PFSK-1 (cell line): ENCODE measurements around the gene GATA1.

ENCODE experiments used
- FOXP2 ChIP-seq: optimal IDR thresholded peaks from 2 replicates; pipeline ENCODE3; 2011; ENCODE audit warnings: borderline replicate concordance, control low read depth, inconsistent platforms; ENCODE audit not compliant: insufficient read depth; ENCODE audit errors: extremely low read length, extremely low read depth
- POLR2AphosphoS5 ChIP-seq: IDR thresholded peaks from 2 replicates; pipeline ENCODE4 v1.6.1; 2012; ENCODE audit warnings: low read depth, mild to moderate bottlenecking, control low read depth, low read length, moderate library complexity
- SIN3A ChIP-seq: IDR thresholded peaks from 2 replicates; pipeline ENCODE4 v1.6.1; 2012; ENCODE audit warnings: mild to moderate bottlenecking, low read length, moderate library complexity, borderline replicate concordance; ENCODE audit not compliant: insufficient read depth
- TAF1 ChIP-seq: IDR thresholded peaks from 2 replicates; pipeline ENCODE4 v1.6.1; 2012; ENCODE audit warnings: low read length, control low read depth, borderline replicate concordance; ENCODE audit not compliant: insufficient read depth
- TF ChIP-seq, protein P1 (sequence below), 2 experiments: IDR thresholded peaks; 2 replicates each; pipeline versions ENCODE4 v1.6.1 to v1.8.0; 2011 to 2012; ENCODE audit warnings: low read depth in 2 of 2, low read length in 2 of 2, control low read depth in 1 of 2, inconsistent platforms in 1 of 2, mild to moderate bottlenecking in 1 of 2, moderate library complexity in 1 of 2; ENCODE audit not compliant: insufficient read depth in 1 of 2

GATA1 gene

DNA sequence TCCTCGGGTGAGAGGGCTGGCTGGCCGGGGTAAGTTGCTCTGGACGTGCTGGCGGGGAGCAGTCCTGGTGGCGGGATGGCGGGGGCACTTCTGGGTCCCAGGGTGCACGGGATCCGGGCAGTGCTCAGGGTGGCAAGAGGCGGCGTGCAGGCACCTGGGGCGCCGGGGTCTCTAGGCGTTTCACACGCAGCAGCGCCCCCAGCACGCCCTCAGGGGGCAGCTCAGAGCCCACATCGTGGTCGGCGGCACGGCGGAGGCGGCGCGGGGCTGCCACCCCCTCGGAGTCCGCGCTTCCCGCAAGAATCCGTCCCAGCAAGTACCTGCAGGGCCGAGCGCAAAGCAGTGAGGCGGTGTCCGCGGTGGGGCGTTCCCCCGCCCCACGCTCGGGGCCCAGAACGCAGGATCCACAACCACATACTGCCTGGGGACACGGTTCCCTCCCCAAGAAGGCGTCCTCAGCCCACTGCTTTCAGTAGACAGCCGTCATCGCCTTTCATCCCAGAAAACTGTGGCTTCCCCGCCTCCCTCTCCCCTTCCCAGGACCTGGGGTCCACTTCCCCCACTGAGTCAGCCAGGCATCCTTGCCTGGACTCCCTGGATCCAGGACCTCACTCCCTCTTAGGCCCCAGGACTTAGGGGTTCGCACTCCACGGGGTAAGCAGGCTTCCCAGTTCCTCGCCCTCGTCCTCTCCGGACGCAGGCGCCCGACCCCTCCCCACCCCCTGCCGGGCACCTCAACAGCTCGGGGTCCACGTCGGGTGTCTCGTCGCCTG lies 44.9 kb downstream of the GATA1 start:
- TF ChIP-seq, protein P1, sequence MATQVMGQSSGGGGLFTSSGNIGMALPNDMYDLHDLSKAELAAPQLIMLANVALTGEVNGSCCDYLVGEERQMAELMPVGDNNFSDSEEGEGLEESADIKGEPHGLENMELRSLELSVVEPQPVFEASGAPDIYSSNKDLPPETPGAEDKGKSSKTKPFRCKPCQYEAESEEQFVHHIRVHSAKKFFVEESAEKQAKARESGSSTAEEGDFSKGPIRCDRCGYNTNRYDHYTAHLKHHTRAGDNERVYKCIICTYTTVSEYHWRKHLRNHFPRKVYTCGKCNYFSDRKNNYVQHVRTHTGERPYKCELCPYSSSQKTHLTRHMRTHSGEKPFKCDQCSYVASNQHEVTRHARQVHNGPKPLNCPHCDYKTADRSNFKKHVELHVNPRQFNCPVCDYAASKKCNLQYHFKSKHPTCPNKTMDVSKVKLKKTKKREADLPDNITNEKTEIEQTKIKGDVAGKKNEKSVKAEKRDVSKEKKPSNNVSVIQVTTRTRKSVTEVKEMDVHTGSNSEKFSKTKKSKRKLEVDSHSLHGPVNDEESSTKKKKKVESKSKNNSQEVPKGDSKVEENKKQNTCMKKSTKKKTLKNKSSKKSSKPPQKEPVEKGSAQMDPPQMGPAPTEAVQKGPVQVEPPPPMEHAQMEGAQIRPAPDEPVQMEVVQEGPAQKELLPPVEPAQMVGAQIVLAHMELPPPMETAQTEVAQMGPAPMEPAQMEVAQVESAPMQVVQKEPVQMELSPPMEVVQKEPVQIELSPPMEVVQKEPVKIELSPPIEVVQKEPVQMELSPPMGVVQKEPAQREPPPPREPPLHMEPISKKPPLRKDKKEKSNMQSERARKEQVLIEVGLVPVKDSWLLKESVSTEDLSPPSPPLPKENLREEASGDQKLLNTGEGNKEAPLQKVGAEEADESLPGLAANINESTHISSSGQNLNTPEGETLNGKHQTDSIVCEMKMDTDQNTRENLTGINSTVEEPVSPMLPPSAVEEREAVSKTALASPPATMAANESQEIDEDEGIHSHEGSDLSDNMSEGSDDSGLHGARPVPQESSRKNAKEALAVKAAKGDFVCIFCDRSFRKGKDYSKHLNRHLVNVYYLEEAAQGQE (IDR thresholded peaks at IDR 0.05; ENCODE audit: insufficient read depth in 1 of 2, low read depth in 2 of 2, low read length in 2 of 2) = no peak
- TF ChIP-seq TAF1 (no peak), POLR2AphosphoS5 (no peak), FOXP2 (no peak)

DNA sequence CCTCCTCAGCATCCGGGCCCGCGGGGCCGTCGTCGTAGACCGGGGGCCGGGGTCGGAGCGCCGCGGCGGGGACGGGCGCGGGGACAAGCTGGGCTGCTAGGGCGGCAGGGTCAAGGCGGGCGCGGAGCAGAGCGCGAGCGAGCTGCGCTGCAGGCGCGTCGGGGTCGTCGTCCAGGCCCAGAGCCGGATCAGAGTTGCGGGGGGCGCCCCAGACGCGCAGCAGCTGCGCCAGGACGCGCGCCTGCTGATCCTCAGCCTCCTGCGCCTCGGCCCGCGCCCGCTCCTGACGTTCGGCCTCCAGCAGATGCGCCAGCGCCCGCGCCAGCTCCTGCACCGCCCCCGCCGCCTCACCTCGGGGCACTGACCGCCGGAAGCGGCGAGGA lies 45.5 kb downstream of the GATA1 start:
- no peak for TF ChIP-seq SIN3A
- TF ChIP-seq FOXP2 = no peak
- no peak for TF ChIP-seq TAF1
- TF ChIP-seq, protein P1 (IDR thresholded peaks at IDR 0.05; ENCODE audit: insufficient read depth in 1 of 2, low read depth in 2 of 2, low read length in 2 of 2) = no peak
- no peak for TF ChIP-seq POLR2AphosphoS5

DNA sequence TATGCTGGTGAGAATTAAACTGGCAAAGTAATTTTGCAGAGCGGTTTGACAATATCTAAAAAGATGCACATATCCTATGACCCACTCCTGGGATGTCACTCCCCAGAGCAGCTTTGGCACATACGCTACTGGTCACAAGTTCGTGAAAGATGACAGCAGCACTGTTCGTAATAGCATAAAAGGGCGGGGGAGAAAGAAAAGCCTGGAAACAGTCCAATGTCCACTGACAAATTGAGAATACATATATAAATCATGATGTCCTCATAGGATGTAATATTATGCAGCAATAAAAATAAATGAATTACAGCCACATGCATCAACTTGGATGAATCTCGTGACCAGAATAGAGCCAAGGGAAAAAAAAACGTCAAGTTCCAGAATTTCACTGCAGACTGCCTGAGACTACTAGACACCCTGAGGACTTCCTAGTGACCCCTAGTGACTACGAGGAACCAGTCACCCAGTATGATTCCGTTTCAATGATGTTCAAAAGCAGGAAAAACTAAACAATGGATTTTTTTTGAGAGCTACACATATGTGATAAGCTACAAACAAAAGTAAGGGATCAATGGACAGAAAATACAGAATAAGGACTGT lies 47.2 kb downstream of the GATA1 start:
- no peak for TF ChIP-seq POLR2AphosphoS5
- TF ChIP-seq SIN3A = no peak
- TF ChIP-seq FOXP2 = no peak
- TF ChIP-seq TAF1 = no peak
- TF ChIP-seq, protein P1 (IDR thresholded peaks at IDR 0.05; ENCODE audit: insufficient read depth in 1 of 2, low read depth in 2 of 2, low read length in 2 of 2) = no peak

DNA sequence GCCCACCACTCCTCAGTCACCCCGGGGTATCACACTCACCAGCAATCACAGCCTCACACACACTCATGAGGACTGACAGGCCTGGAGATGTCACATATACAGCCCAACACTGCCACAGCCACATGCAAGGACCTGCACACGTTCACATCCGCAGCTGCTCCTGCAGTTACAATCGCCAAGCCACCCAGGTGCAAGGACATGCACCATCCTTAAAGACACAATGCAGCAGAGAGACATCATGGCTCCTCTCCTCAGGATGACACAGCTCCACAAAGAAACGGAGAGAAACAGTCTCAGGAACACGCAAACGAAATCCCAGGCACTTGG lies 48.0 kb downstream of the GATA1 start:
- TF ChIP-seq, protein P1 (IDR thresholded peaks at IDR 0.05; ENCODE audit: insufficient read depth in 1 of 2, low read depth in 2 of 2, low read length in 2 of 2) = no peak
- TF ChIP-seq FOXP2 (no peak), TAF1 (no peak), SIN3A (no peak), POLR2AphosphoS5 (no peak)
